ENCODE measurements around the gene SPSB4.
"Not testable (repeated sequence)": the region's sequence is repeated elsewhere in the genome, so short reads cannot be mapped to it uniquely, and the experiment has no call there.

SPSB4 gene

DNA sequence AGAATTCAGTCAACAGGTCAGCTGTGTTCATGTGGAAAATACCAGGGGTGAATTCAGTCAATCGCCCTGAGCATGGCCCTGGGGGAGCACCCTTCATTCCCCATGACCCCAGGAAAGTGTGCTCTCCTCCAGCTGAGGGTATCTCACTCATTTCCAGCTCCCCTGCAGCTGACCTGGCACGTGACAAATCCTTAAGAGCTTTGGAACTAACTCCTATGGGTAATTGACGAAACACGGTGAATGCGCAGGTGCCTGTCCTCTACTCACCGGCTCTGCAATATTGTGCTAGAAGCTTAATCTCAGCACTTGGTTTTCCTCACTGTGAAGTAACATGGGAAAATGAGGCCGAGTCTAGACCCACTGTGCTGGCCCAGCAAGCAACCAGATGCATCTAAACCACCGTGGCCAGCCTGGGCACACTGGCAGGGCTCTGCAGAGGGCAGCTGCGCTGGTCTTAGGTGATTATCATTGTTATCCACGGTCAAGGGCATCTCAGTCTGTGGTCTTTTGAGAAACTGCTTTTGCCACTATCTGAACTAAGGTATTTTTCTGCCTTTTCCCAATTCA, 63.1 kb downstream of the SPSB4 start:
- no peak for DNase-seq (ENCODE audit: extremely low read depth, low read depth)
- TF ChIP-seq, protein P1, sequence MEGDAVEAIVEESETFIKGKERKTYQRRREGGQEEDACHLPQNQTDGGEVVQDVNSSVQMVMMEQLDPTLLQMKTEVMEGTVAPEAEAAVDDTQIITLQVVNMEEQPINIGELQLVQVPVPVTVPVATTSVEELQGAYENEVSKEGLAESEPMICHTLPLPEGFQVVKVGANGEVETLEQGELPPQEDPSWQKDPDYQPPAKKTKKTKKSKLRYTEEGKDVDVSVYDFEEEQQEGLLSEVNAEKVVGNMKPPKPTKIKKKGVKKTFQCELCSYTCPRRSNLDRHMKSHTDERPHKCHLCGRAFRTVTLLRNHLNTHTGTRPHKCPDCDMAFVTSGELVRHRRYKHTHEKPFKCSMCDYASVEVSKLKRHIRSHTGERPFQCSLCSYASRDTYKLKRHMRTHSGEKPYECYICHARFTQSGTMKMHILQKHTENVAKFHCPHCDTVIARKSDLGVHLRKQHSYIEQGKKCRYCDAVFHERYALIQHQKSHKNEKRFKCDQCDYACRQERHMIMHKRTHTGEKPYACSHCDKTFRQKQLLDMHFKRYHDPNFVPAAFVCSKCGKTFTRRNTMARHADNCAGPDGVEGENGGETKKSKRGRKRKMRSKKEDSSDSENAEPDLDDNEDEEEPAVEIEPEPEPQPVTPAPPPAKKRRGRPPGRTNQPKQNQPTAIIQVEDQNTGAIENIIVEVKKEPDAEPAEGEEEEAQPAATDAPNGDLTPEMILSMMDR (IDR thresholded peaks at IDR 0.05; ENCODE audit: low read depth, low read length) = no peak

DNA sequence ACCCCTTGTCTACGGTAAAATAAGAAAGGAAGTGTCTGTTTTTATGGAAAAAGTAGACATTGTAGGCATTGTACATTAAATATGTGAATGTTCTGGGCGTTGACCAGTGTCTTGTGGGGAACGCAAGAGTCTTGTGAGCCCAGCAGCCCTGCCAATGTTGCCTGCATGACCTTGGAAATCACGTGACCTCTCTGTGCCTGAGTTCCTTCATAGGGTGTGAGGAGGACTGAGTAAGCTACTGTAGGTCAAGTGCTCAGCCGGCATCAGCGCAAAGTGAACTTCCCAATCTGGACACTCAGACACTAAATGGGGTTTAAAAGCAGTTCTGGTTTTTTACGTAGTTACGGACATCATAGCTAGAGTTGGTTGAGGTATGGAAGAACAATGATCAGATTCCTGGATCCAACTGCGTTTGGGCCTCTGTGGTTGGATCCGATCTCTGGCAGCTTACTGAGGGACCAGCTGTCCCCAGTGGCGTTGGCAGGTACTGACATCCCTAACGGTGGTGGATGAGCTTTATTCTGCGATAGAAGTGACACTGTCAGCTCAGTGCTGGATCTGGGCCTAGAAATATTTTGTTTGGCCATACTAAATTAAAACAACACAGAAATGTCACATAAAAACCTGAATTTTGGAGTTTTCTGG, 63.8 kb downstream of the SPSB4 start:
- TF ChIP-seq, protein P1 (IDR thresholded peaks at IDR 0.05; ENCODE audit: low read depth, low read length) = no peak; the same call in none of the 2 replicates
- DNase-seq (ENCODE audit: extremely low read depth, low read depth) = no peak

DNA sequence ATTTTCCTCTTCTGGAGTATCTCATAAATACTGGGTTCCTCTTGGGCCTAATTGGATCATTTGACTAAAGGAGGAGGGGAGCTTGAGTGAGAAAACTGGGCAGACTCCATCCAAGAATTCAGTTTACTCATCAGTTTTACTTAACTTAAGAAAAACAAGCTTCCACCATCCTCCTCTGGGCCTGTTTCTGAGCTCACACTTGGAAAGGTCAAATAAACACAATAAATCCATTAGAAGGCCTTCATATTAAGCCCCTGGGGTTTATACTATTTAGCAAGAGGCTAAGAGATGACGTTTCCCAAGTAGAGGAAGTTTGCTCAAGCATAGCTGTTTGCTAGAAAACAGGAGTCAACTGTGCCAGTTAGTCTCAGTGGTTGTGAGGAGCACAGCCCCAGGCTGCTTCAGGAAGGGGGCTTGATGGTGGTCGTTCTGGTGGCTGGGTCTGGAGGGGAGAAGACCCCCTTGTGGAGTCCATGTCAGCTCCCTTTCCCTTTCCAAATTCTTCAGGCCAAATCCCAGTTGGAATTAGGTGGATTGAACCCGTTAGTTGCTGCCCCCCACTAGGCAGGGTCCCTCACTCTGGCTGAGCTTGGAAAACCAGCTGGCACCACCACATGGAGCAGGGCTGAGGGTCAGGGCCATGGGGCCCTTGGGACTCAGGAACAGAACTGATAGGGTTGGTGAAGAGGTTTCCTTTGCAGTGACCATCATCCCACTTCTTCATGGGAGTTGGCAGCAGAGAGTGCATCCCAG, 64.8 kb downstream of the SPSB4 start:
- DNase-seq (ENCODE audit: extremely low read depth, low read depth) = no peak
- TF ChIP-seq, protein P1 (IDR thresholded peaks at IDR 0.05; ENCODE audit: low read depth, low read length) = no peak

DNA sequence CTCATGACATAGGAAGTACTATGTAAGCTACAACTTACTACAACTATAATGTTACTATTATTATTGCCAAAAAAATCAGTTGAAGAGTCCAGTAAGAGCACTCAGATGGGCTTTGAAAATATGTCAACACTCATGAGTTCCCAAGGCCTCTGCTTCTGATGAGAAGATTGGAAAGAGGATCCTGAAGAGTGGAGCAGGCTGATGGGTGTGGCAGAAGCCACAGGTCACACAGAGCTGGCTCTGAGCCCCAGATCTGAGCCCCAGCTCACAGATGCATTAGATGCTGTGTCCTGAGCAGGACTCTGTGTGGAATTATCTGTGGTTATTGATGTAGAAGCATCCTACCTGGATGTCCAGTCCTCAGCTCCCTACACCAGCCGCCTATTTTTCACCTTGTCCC, 65.6 kb downstream of the SPSB4 start:
- TF ChIP-seq, protein P1 (IDR thresholded peaks at IDR 0.05; ENCODE audit: low read depth, low read length) = no peak
- no peak for DNase-seq (ENCODE audit: extremely low read depth, low read depth)

- DNase-seq (ENCODE audit: extremely low read depth, low read depth) = not testable (repeated sequence)
These were observed 66.8 kb downstream of the SPSB4 start for GRCh38 chr3:141117982-141118381.

- TF ChIP-seq, protein P1 (IDR thresholded peaks at IDR 0.05; ENCODE audit: low read depth, low read length) = no peak
- no peak for DNase-seq (ENCODE audit: extremely low read depth, low read depth)
These were observed 71.4 kb downstream of the SPSB4 start for GRCh38 chr3:141122455-141123030.

DNA sequence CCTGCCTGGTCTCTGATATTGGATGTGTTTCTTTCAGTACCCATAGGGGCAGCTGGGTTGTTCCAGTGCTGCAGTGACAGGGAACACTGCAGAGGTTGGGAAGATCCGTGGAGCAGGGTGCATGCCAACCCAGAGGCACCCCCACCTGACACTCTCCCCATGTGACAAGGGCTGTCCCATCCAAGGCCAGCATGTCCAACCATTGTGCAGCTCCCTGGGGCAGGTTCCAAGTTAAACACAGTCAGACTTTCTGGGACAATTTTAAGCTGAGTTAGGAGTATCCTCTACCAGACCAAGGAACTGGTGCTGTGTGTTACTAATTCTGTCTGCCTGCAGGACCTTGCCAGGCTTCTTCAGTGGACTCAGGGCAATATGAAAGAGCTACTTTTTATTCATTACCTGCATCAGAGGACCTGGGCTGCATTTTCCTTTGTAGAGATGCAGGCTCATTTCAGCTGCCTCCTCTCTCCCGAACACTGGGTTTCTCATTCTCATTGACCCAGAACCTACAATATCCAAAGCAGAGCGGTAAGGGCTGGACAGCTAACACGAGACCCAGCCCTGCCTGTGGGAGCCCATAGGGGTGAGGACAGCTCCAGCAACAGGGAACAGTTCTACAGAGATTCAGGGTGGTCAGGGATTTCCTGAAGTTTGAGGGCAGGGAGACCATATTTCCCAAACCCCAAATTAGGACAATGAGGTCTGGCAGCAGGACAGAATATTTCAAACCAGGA, 72.7 kb downstream of the SPSB4 start:
- TF ChIP-seq, protein P1 (IDR thresholded peaks at IDR 0.05; ENCODE audit: low read depth, low read length) = no peak

More for the DNA sequence above, 72.7 kb downstream of the SPSB4 start:
- DNase-seq (ENCODE audit: extremely low read depth, low read depth) = no peak

Data from AG09319 (cell line).